ENCODE measurements around the gene ADAMTS14.
"Not testable (repeated sequence)": the region's sequence is repeated elsewhere in the genome, so short reads cannot be mapped to it uniquely, and the experiment has no call there.

Gene ADAMTS14

DNA sequence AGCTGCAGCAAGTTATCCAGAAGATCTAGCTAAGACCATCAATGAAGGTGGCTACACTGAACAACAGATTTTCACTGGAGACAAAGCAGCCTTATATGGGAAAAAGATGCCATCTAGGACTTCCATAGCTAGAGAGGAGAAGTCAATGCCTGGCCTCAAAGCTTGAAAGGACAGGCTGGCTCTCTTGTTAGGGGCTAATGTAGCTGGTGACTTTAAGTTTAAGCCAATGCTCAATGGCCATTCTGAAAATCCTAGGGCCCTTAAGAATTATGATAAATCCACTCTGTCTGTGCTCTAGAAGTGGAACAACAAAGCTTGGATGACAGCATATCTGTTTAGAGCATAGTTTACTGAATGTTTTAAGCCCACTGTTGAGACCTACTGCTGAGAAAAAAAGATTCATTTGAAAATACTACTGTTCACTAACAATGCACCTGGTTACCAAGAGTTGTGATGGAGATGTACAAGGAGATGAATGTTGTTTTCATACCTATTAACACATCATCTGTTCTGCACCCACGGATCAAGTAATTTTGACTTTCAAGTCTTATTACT lies 13.6 kb upstream of the ADAMTS14 start:
- no peak for FAIRE-seq

DNA sequence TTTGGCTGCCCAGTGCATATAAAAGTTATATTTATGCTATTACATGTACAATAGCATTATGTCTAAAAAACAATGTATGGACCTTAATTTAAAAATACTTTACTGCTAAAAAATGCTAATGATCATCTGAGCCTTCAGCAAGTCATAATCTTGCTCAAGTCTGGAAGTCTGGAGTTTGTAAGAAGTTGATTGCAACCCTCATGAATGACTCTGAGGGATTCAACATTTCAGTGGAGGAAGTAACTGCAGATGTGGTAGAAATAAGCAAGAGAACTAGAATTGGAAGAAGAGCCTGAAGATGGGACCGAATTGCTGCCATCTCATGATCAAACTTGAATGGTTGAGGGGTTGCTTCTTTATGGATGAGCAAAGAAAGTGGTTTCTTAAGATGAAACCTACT lies 13.0 kb upstream of the ADAMTS14 start:
- FAIRE-seq: no peak

- FAIRE-seq: no peak
These were observed 11.6 kb upstream of the ADAMTS14 start for GRCh38 chr10:70660722-70661121.

DNA sequence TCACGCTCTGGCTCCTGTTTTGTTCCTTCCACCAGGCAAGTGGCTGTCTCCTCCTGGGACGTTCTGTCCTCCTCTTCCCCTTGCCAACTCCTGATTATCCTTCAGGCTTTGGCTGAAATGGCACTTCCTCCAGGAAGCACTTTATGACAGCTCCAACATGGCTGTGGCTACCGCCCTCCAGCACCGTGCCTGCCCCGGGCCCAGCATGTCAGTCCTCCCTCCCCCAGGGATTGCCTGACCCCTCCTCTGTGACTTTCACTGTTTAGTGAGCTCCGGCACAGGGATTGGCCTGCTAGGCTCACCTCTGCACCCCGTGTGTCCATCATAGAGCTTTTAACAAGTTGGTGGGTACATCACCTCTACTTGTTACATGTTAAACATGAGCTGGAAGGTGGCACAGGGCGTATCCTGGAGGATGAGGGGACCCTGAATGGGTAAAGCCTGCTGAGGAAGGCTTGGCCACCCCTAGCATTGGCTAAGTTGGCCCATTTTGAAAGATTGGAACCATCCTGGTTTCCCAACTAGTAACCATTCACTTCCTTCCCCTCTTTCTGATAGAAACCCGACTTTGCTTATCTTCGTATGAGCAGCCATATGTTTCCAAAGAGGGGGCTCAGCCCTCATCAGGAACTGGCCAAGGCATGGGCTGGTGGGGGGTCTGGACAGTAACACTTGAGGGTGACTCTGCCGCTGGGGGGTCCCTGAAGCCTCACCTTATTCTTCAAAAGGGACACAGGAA lies 10.5 kb upstream of the ADAMTS14 start:
- FAIRE-seq: no peak

DNA sequence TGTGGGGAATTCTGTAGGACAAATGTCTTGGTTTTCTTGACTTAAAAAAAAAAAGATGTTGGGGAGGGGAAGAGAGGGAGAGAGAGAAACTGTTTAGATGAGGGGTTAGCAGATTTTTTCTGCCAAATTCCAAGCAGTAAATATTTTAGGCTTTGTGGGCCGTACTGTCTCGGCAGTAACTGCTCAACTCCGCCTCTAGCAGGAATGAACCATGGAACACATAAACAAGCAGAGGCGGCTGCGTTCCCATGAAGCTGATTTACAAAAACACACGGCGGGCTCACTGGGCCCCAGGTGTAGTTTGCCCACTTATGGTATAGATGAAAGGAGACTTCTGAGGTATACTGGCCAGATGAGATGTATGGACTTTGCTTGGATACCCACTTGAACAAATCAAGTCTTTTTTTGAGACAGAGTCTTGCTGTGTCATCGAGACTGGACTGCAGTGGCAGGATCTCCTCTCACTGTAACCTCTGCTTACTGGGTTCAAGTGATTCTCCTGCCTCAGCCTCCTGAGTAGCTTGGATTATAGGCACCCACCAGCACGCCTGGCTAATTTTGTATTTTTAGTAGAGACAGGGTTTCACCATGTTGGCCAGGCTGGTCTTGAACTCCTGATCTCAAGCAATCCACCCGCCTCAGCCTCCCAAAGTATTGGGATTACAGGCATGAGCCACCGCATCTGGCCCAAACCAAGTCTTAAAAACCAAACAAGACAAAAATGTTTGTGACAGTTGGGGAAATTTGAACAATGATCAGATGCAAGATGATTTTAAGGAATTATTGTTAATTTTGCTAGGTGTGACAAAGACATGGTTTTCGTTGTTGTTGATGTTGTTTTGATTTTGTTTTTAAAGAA lies 9.7 kb upstream of the ADAMTS14 start:
- no peak for FAIRE-seq

GRCh38 chr10:70663458-70664409 lies 8.6 kb upstream of the ADAMTS14 start:
- not testable (repeated sequence) for FAIRE-seq

- FAIRE-seq: no peak
These were observed 7.6 kb upstream of the ADAMTS14 start for GRCh38 chr10:70664702-70665195.

DNA sequence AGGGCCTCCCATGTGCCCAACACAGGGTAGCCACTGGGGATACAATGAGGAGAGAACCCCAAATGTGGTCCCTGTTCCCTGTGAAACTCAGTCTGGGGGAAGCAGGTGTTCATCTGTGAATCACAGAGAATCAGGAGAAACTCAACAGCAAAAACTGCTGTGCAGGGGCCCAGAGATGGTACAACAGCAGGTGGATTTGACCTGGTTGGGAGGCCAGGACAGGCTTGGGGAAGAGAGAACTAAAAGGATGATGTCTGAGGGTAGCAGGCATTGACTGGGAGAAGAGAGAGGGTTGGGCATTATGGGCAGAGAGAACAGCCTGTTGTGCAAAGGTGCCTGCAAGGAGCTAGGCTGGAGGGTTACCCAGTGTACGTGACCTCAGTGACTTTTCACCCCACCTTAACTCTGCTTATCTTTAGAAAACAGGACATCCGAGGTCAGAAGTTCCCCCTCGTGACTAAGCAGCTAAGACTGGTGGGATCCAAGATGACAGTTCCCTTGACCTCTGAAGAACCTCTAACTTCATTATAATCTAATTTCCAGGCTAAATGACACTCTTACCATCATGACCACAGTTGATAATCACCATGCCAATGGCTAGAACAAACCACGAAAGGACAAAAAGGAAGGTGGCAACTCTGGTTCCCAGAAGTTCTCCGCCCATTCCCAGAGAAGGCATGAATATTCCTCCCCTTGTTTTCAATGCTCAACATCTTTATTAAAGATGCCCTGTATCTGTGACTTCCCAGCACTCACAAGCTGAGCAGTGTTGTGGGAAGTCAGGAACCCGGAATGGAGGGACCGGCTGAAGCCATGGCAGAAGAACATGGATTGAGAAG lies 5.1 kb upstream of the ADAMTS14 start:
- no peak for FAIRE-seq

DNA sequence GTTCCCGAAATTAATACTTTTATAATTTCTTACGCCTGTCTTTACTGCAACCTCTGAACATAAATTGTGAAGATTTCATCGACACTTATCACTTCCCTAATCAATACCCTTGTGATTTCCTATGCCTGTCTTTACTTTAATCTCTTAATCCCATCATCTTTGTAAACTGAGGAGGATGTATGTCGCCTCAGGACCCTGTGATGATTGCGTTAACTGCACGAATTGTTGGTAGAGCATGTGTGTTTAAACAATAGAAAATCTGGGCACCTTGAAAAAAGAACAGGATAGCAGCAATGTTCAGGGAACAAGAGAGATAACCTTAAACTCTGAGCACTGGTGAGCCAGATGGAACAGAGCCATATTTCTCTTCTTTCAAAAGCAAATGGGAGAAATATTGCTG lies 4.5 kb upstream of the ADAMTS14 start:
- FAIRE-seq: not testable (repeated sequence)

GRCh38 chr10:70668454-70668970 lies 3.8 kb upstream of the ADAMTS14 start:
- no peak for FAIRE-seq

DNA sequence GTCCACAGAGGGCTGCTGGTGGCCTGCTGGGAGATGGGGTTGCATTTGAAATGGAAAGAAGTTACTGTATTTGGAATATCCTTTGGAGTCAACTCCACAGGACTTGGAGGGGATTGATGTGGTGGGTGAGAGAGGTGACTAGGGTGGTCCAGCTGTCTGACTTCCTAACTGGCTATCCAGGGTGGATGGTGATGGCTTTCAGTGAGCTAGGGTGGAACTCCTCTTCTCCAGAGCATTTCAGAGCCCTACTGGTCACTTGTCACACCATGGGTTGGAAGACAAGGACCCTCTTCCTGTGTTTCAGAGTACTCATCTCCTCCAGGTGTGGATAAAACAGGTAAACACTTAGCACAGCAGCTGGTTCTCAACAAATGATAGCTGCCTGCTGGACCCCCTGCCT lies 3.3 kb upstream of the ADAMTS14 start:
- no peak for FAIRE-seq

- FAIRE-seq: no peak
These were observed 2.5 kb upstream of the ADAMTS14 start for GRCh38 chr10:70669732-70670317.

DNA sequence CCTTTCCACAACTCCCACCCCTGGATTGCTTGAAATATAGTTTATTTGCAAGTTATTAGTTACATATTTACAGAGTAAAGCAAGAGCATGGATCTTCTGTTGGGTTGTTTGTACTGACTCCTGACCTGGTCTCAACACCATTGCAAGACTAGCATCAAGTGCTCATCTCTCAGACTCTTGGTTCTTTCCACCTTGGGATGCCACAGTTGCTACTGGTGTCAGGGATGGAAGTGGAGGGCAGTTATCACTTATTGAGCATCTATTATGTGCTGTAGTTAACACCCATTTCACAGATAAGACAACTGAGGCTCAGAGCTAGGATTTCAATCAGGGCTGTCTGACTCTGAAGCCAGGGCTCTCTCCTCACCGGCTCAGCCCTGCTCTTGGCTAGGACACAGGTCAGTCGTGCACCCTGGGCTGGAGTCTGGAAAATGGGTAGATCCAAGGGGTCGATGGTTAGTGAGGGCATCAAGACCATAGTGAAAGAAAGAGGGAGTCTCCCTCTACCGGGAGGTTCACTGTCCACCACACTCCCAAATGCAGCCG lies 614 bp upstream of the ADAMTS14 start:
- no peak for FAIRE-seq

DNA sequence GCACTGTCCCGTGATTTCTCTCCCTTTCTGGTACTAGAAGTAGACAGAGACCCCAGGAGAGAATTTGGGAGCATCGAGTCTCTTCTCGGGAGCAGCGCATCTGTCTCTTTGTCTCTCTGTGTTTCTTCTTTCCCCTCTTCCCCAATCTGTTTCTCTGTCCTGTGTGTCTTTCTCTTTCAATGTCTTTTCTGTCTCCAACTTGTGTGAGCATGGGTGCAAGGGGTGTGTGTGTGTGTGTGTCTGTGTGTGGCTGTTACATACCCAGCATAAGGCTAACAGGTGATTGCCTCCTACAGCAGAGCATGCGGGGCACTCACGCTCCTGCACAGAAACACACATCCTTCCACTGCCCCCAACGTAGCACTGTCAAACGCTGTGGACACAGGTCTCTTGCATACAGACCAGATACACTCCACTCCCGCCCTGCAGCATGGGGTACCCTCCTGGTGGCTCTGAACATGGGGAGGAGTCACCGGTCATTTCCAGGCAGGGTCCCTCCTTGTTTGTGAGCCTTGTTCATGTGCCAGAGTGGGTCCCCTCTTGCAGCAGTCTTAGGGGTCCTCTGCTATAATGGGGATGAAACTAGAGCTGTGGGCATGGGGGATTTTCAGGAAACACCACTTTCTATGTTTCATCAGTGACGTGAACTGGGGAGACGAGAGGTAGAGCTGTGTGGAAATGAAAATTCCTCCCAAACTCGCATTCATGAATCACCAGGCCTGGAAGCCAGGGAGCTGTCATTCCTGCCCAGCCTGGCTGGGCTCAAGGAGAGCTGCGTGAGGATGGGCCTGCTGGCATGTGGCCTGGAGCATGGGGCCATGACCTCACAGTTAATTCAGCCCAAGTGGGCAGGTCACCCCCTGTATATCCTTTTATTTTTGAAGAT lies 980 bp downstream of the ADAMTS14 start:
- FAIRE-seq: no peak

GRCh38 chr10:70673929-70674559 lies 1.7 kb downstream of the ADAMTS14 start:
- FAIRE-seq: no peak

DNA sequence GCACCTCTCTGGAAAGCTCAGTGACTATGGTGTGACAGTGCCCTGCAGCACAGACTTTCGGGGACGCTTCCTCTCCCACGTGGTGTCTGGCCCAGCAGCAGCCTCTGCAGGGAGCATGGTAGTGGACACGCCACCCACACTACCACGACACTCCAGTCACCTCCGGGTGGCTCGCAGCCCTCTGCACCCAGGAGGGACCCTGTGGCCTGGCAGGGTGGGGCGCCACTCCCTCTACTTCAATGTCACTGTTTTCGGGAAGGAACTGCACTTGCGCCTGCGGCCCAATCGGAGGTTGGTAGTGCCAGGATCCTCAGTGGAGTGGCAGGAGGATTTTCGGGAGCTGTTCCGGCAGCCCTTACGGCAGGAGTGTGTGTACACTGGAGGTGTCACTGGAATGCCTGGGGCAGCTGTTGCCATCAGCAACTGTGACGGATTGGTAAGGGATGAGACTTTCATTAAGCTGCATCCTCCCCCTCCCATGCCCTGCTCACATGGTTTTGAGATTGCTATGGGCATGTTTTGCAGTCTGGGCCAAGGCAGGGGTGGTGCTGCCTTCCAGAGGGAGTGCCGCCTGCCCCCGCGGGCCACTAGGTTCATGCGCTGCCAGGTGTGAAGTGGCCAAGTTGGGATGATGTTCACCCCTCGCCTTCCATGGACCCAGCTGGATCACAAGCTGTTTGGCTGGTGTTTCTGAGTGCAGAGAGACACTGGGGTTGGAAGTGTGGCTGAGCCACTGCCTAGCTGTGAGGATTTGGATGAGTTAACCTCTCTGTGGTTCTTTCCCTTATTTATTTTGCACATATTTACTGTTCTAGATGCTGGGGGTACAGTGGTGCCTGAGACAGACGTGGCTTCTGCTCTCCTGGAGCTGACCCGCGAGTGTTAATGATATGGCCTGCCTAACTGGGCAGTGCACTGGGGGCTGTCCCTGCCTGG lies 2.5 kb downstream of the ADAMTS14 start:
- no peak for FAIRE-seq

DNA sequence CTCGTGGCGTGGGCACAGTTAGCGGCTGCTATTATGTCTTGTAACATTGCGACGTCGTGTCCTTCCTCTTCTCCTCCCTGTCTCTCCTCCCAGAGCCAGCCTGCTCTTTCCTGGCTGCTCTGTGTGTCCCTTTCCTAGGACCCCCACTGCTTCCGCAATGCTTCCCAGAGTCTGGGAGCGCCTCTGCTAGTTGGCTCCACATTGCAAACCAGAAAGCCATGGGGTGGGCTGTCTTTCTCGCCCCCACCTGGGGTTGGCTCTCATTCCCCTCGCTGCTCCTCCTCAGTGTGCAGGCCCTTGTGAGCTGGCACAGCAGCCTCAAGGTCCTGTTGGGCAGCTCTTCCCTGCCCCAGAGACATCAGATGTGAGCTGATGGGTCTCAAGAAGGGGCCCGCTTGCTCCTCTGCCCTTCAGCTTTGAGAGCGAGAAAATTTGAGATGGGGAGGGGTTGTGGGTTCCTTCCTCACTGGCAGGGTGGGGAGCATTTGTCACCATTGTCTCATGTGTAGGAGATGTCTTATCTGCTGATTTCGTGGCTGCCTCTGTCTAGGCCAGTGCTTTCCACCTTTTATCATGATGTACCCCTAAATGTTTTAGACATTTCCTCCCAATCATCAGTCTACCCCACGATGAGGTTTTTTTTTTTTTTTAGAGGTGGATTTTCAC lies 3.3 kb downstream of the ADAMTS14 start:
- no peak for FAIRE-seq

Data from G401.6 (cell line).